Dedifferentiated amniotic fluid mesenchymal stem cell (primary cell): Measurements from ENCODE around the gene GRIN2D.

ENCODE experiments used
- DNase-seq: peaks from one replicate; pipeline ENCODE4 v3.0.0-alpha.2; 2016; ENCODE audit errors: extremely low spot score

Gene GRIN2D

GRCh38 chr19:48393559-48394330 lies at the start of gene GRIN2D:
Gene GRIN2D (plus strand): TSS chr19:48393668. CDS start chr19:48398393, 4,725 bp downstream.
- DNase-seq = no peak

GRCh38 chr19:48344892-48345291 lies 48.6 kb upstream of the GRIN2D start:
- DNase-seq = no peak

- DNase-seq = no peak
These were observed 47.3 kb upstream of the GRIN2D start for GRCh38 chr19:48346191-48346590.

- DNase-seq = no peak
These were observed 45.4 kb upstream of the GRIN2D start for GRCh38 chr19:48348045-48348444.

- no peak for DNase-seq
These were observed 44.7 kb upstream of the GRIN2D start for GRCh38 chr19:48348737-48349136.

- no peak for DNase-seq
These were observed 42.6 kb upstream of the GRIN2D start for GRCh38 chr19:48350856-48351255.

GRCh38 chr19:48351341-48351752 lies 42.1 kb upstream of the GRIN2D start:
- no peak for DNase-seq

- no peak for DNase-seq
These were observed 39.8 kb upstream of the GRIN2D start for GRCh38 chr19:48353677-48354076.

GRCh38 chr19:48354332-48354992 lies 39.0 kb upstream of the GRIN2D start:
- DNase-seq = no peak

GRCh38 chr19:48355365-48355954 lies 38.0 kb upstream of the GRIN2D start:
- DNase-seq = no peak

GRCh38 chr19:48359123-48359522 lies 34.3 kb upstream of the GRIN2D start:
- no peak for DNase-seq

- DNase-seq = no peak
These were observed 31.6 kb upstream of the GRIN2D start for GRCh38 chr19:48361912-48362311.

- peak; percentile 89 for DNase-seq
These were observed 30.6 kb upstream of the GRIN2D start for GRCh38 chr19:48362716-48363499.

GRCh38 chr19:48363500-48363809 lies 30.0 kb upstream of the GRIN2D start:
- DNase-seq = no peak

- peak; percentile 99 for DNase-seq
These were observed 29.5 kb upstream of the GRIN2D start, which contains the start of the genes SYNGR4 and TMEM143 for GRCh38 chr19:48363810-48364597. Gene SYNGR4 (plus strand): TSS chr19:48364367. CDS start chr19:48365843, 1,476 bp downstream. Gene TMEM143 (minus strand): TSS chr19:48363940. CDS start chr19:48363920, 20 bp downstream.

GRCh38 chr19:48364598-48365348 lies 28.7 kb upstream of the GRIN2D start:
- DNase-seq = no peak

GRCh38 chr19:48365602-48366001 lies 27.9 kb upstream of the GRIN2D start:
- DNase-seq = no peak

- no peak for DNase-seq
These were observed 25.6 kb upstream of the GRIN2D start for GRCh38 chr19:48367855-48368254.

GRCh38 chr19:48368936-48369335 lies 24.5 kb upstream of the GRIN2D start:
- DNase-seq = no peak

GRCh38 chr19:48370955-48371354 lies 22.5 kb upstream of the GRIN2D start:
- DNase-seq = no peak

GRCh38 chr19:48371367-48371766 lies 22.1 kb upstream of the GRIN2D start:
- no peak for DNase-seq
